Hematopoietic multipotent progenitor cell treated with erythropoietin and hydrocortisone succinate and interleukin-3 and kit ligand, for 17 days (in vitro differentiated cells): Measurements from ENCODE around the gene THUMPD2.

Experiments used
- DNase-seq: peaks from one replicate; pipeline ENCODE4 v3.0.0-alpha.2; 2015; ENCODE audit warnings: low spot score

Gene THUMPD2

DNA sequence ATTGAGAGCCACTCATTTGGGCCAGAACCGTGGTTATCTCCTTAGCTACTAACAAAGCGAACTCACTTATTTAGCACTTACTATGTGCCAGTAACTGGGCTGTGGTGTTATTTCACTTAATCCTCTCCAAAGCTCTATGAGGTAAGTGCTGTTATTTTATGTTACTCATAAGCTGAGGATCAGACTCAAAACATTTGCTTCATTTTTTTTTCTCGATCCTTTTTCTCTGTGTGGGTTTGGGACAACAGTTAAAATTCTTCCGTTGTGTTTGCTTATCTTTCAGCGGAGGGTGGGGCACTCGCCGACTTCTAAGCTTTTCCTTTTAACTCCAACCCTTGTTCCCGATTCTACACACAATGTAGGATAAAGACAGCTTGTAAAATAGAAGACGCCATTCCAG is 60.6 kb downstream of the THUMPD2 start:
- no peak for DNase-seq

DNA sequence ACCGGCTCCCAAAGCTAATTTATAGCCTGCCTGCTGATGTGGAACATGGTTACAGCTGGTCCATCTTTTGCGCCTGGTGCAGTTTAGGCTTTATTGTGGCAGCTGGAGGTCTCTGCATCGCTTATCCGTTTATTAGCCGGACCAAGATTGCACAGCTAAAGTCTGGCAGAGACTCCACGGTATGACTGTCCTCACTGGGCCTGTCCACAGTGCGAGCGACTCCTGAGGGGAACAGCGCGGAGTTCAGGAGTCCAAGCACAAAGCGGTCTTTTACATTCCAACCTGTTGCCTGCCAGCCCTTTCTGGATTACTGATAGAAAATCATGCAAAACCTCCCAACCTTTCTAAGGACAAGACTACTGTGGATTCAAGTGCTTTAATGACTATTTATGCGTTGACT is 62.0 kb downstream of the THUMPD2 start:
- DNase-seq: no peak

DNA sequence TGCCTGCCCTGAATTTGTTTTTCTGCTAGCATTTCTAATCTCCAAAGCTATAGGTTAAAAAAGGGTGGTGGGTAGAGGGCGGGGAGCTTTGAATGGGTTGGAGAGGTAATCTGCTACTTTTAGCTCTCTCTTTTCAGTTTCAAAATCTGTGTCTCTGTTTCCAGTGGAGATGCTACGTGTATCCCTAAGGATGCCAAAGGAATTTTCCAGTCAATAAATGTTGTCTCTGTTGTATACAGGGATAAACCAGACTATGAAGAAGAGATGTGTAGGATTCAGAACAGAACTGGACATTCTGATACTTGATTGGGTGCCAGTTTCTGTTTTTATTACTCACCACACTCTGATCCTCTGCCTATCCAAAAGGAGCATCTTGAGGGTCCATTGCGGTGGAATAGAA is 63.2 kb downstream of the THUMPD2 start:
- DNase-seq: no peak

DNA sequence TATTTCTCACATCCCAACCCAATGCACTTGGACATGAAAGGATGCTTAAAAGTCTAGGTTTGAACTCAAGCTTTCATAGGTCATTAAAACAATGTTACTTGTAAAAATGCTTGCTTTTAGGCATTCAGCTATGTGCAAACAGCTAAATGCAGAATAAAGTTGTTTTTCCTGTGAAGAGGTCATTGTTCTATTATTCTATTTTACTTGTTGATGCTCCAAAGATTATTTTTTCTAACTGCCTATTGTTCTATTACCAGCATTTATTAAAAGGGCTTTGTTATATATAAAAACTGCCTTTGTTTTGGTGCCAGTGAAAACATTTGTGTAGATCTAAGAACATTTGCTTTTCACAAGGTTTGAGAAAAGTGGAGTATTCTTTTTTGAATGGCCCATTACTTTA is 64.0 kb downstream of the THUMPD2 start:
- no peak for DNase-seq

DNA sequence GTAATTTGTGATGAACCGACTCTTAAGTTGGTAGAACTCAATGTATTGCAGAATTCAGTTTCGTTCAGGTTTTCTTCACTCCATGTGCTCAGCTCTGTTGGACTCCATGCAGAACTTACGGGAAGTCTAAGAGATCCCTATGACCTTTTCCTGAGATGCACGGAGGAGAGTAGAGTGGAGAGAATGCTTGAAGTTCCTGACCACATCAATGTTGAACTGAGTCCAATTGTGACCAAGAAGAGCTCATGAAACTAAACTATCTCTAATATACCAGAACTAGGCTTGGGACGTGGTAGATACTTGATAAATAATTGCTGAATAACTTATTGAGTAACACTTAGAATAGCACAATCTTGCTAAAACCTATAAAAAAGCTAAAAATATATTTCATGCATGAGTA is 66.1 kb downstream of the THUMPD2 start:
- no peak for DNase-seq

DNA sequence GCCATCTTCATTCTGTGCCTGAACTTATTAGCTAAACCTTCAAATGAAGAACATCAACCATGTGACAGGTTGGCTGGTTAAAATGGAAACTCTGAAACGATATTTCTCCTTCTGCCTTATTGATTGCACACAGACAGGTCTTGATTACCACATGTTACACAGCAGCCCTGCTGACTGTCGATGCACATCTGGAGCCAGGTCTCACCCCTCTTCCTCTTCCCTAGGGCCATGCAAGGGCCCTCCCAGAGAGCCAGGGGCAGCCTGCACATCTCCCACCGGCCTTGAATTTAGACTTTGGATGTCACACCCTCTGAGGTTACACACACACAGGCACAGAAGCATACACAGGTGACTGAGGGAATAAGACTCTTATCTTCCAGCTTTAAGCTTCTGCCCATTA is 68.3 kb downstream of the THUMPD2 start:
- no peak for DNase-seq

DNA sequence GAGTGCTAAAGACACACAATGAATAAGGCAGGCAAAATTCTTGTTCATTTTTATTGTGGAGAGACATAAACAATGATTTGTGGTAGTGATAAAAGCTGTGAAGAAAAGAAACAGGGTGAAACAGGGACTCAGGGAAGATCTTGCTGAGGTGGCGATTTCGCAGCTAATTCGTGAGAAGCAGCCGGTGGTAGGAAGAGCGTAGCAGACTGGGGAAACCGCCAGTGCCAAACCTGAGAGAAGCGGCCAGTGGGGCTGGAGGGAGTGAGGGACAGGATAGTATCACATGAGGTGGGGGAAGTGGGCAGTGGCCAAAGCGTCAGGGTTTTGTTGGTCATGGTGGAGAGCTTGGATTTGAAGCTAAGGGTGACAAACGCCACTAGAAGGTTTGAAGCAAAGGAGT is 71.1 kb downstream of the THUMPD2 start:
- no peak for DNase-seq

DNA sequence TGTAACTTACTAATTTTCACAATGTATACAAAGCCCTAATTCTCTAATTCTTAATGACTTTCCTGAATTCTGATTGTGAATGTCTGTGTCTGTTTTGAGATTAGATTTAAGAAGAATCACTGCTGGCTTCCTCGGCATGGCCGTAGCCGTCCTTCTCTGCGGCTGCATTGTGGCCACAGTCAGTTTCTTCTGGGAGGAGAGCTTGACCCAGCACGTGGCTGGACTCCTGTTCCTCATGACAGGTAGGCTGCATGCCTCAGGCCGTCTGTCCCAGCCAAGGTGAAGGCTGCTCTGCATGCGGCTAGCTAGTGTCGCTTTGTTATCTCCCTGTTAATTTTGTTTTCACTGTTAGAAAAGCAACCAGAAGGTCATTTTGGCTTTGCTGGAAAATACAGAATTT is 72.1 kb downstream of the THUMPD2 start:
- no peak for DNase-seq

DNA sequence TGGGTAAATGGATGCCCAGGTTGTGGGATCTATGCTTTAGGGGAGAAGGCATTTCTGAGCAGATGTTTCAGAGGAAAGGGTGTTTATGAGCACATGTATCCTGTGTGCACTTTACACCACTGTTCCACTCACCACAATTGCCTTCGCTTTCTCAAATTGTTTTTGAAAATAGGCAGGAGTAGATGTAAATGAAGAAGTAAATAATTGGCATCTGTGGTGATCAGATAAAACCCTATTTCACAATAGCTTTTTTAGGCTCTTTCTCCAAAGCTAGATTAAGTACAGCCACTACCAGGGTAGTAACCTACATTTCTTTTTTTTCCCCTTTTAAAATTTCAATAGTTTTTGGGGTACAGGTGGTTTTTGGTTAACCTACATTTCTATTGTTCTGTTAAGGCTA is 72.7 kb downstream of the THUMPD2 start:
- DNase-seq: no peak

DNA sequence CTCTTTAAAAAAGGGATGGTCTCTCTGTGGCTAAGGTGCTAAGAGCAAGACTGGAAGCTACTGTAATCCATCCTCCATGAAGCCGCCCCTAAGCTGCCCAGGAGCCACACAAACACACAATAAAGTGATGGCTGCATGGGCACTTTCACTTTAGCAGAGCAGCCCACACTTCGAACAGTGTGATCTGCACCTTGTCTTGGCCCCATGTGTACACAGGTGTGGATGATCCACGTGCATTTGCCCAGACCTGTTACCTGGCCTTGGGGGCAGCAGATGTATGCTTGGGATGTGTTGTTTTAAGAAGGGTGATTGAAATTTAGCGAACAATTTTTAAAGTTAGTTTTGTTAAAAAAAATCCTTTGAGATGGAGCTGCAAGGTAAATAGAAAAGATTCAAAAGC is 73.4 kb downstream of the THUMPD2 start:
- DNase-seq: no peak

DNA sequence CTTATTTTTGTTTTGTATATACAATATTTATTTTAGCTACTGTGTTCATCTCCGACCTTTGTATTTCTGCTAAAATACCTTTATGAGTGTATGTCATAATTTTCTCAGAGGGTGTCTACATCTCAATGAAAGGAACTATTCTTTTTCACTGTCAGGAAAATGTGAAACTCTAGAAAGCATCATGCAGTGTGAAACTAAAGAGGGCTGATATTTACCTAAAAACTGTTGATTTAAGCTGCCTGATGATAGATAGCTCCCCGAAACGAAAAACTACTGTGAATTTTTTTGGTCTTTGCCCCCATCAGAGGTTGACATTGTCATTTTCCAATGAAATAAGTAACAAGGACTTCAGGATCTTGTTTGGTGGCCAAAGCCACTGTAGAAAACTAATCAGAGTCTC is 74.5 kb downstream of the THUMPD2 start:
- no peak for DNase-seq

DNA sequence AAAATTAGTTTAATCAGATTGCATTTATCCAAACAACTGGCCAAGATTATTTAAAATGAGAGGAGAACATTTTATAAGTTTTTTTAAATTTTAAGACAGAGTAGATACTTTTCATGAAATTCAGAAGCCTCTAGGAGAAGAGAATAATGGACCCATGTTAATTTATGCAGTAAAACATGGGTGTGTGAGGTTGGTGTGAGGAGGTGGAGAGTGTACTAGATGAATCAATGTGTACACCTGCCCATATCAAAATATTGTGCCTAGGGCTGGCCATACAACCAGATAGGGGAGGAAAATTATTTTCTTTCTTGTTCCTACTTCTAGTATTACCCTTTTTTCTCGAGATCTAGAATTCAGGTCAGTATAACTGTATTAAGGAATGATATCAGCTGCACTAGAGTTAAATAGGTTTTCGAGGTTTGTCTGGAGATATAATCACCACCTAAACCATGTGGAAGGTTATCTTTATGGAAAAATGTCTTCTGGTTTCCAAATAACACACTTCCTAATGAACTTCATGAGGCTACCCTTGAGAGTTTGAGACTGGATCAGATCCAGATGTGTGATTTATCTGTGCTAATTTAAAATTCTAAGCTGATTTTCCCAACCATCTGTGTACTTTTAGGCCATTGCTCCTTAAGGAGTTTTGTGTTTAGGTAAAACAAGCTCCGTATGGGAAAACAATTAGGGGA is 75.7 kb downstream of the THUMPD2 start:
- no peak for DNase-seq

DNA sequence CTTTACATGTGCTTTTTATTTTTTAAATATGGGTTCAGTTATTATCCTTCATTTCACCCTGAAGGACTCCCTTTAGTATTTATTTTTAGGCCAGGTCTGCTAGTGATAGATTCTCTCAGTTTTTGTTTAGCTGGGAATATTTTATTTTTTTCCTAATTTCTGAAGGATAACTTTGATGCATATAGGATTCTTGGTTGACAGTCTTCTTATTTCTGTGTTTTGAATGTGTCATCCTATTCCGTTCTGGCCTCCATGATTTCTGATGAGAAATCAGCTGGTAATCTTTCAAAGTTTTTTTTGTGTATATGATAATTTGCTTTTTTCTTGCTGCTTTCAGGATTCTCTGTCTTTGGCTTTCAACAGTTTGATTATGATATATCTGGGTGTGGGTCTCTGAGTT is 77.9 kb downstream of the THUMPD2 start:
- no peak for DNase-seq

DNA sequence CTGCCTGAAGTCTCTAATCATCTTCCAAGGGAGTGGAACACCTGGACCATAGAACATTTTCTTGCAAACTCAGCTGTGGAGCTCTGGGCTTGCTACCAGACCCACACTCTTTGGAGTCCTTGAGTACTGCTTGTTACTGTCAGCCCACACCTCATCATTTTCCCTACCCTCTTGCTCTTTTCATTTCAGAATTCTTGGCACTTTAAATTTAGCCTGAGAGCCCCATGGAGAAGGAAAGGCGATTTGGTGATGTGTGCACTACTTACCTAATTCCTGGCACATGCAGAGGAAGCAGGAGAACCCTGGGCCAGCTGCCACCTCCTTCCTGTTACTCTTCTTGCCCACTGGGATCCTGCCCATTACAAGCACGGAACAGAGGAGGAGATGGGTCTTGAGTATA is 81.6 kb downstream of the THUMPD2 start:
- DNase-seq: no peak

DNA sequence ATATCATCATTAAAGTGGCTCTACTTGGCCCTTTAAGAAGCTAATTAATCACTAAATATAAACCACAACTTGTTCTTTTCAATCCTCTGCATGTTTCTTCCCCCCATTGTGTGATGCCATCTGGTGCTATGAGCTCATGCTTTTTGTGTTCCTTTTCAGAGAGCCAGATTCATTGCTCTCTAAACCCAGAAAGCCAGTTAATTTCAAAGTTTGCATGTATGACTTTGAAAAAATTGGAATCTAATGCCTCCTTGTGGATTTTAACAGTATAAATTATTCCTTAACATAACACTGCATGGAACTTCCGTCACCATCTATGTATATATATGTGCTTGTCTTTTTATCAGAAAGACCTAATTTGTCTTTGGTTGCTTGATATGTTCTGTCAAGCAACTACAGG is 82.2 kb downstream of the THUMPD2 start:
- DNase-seq: no peak

DNA sequence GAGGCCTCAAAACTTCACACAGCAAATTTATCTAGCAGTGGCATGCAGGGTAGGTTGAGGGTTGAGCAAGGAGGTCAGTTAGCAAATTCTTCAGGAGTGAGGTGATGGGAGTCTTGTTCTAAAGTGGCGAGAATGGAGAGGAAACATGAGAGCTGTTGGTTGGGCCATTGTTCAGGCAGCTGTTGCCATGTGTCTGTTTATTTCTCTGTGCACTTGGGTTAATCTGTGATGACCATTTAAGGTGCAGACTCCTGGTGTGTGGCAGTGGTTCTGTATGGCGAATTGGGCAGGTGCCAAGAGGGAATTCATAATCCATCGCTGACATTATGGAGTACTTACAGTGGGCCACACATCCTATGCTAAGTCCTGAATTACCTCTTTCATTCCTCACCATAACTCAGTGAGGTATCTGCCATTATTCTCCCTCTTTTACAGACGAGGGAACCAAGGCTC is 82.9 kb downstream of the THUMPD2 start:
- no peak for DNase-seq

DNA sequence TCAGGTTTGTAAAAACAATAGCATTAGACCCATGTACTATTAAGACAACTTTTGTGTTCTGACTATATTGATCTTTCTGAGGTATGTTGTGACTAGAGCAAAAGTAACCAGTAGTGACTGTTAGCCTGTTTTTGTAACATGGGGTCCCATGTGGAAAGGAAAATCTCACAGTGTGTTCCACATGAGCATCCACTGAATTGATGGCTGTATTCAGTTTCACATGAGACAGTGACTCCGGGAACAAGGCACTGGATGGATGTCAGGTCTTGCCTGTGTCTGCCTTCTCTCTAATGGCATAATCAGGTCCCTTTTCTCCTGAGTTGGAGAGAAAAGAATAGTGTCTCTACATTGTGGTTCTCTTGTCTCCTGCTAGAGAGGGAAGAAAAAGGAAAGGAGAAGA is 85.8 kb downstream of the THUMPD2 start:
- DNase-seq: no peak

DNA sequence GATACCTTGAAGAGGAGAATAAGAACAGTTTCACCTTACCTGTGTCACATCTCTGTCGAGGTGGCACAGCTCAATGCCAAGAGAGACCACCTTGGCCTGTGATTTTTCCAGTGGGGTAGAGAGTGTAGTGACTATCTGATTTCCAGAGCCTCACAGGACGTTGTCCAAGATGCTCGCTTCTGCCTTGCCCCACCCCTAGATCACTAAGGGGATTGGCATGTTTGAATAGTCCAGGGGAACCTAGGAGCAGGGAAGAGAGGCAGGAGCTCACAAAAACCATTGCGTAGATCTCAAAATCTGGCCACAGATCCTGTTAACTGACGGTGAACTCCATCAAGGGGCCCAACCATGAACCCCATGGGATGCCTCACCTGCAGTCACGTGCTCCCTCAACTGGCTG is 89.2 kb downstream of the THUMPD2 start:
- DNase-seq: no peak

DNA sequence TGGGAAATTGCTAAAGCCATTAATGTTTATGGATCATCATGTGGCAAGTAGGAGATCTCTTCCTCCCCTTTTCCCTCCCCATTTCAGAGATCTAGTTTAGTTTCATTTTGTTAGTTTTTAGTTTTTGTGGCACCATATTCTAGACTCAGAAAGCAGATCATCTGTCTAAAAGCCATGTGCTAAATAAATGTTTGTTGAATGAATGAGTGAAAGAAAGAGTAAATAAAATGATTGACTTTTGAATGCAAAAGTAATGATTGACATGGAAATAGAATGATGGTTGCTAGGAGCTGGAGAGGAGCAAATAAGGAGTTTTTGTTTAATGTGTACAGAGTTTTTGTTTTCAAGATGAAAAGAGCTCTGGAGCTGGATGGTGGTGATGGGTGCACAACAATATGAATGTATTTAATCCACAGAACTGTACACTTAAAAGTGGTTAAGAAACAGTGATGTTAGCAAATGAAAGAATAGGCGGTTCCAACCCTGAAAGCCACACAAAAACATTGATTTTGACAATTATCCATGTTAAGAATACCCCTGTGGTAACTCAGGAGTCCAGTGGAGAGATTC is 89.7 kb downstream of the THUMPD2 start:
- no peak for DNase-seq

DNA sequence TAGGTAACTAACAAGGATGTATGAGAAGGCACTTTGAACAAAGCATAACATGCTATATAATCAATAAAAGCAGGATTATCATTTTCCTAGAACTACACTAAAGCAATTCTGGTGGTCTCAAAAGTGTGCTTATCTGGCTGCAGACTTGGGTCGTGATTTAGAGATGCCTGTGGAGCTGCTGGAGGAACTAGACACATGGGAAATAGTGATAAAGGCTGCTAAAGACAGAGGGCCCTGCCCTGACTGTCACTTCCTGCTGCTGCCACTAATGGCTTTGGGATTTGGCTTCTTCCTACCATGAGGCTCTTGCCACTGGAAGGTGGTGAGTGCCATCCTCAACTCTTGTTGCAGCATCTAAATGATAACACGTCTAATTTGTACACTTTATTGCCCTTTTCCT is 90.9 kb downstream of the THUMPD2 start:
- DNase-seq: no peak

DNA sequence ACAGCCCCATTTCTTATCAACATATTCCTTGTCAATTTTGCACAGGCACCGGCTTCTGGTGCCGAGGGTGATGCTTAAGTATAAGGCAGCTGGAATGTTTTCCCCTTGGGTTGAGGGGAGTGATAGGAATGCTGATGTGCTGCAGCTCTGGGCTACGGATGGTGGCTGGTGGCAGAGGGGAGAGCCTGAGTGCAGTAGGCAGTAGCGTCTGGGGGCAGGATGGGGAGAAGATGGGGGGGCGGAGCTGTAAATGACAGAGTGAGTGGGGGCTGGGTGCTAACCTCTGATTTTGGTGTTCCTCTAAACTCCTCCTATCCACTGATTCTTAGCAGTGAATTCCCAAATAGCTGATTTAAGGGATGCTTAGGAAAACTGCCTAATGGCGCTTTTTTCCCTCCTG is 92.6 kb downstream of the THUMPD2 start:
- DNase-seq: no peak
